Measurements from ENCODE around the gene SCAMP4.

Gene SCAMP4

GRCh38 chr19:1861599-1862031, 43.6 kb upstream of the SCAMP4 start:
- no peak for TF ChIP-seq FOXP2 (optimal IDR thresholded peaks at IDR 0.05; ENCODE audit: borderline replicate concordance, extremely low read depth, extremely low read length, insufficient read depth)
- 0 out of 2 replicates have a peak, but pooled peaks have one; percentile 21 for TF ChIP-seq POLR2AphosphoS5 (IDR thresholded peaks at IDR 0.05; ENCODE audit: low read depth, low read length)

- TF ChIP-seq POLR2AphosphoS5 (IDR thresholded peaks at IDR 0.05; ENCODE audit: low read depth, low read length) (no peak), SIN3A (IDR thresholded peaks at IDR 0.05; ENCODE audit: borderline replicate concordance, insufficient read depth, low read length) (peak; percentile 11; the same call in 1 of the 2 replicates)
Measured at GRCh38 chr19:1862068-1862423, 43.2 kb upstream of the SCAMP4 start.

DNA sequence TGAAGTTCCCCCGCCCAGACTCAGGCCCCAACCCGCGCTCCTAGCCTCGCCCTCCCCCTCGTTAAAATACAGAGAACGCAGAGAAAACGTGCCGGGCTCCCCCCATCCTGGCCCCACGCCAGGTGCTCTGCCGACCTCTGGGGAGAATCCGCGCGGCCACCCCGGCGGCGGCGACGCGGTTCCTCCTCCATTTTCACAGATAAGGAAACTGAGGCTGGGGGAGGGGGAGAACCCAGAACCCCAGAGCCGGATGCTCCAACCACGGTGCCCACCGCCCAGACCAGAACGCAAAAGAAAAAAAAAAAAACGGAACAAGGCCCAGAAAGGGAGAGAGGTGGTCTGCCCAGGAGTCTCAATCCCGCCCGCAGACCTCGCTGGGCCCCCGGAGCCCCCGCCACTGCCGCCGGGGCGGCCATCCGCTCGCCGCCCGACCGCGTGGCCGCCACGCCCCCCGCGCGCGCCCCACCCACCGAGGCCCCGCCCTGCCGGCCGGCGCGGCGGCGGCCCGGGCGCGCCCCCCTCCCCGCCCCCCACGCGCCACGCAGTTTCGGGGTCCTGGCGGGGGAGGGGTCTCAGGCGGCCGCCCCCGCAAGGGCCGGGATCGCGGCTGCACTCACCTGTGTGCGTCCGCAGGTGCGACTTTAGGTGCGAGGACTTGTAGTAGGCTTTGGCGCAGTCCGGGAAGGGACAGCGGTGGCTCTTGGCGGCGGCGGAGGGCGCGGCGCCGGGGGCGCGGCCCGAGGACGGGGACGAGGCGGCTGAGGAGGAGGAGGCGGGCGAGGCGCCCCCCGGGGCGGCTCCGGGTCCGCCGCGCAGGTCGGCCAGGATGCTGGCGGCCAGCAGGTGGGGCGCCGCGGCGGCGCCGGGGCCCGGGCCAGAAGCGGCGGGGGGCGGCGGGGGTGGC, 42.5 kb upstream of the SCAMP4 start:
- TF ChIP-seq SIN3A (IDR thresholded peaks at IDR 0.05; ENCODE audit: borderline replicate concordance, insufficient read depth, low read length) (peak; percentile 35; the same call in 1 of the 2 replicates), TAF1 (IDR thresholded peaks at IDR 0.05; ENCODE audit: borderline replicate concordance, insufficient read depth, low read length) (no peak)

DNA sequence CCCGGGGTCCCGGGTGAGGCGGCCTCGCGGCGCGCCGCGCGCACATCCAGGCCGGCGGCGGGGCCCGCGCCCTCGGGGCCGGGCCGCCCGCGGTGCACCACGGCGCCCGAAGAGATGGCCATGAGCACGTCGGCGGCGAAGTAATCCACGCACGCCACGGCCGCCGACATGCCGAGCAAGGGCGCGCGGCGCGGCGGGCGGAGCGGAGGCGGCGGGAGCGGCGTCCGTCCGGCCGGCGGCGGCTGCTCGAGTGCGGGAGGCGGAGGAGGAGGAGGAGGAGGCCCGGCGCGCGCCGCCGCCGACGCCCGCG, 41.9 kb upstream of the SCAMP4 start, which contains the start of gene KLF16:
TSS of gene KLF16 (minus strand) at position 252 of the 310 bp plus-strand sequence. CDS start at position 170, 82 bp downstream.
- no peak for TF ChIP-seq POLR2AphosphoS5 (IDR thresholded peaks at IDR 0.05; ENCODE audit: low read depth, low read length)
- TF ChIP-seq FOXP2 (optimal IDR thresholded peaks at IDR 0.05; ENCODE audit: borderline replicate concordance, extremely low read depth, extremely low read length, insufficient read depth), result no peak
- no peak for TF ChIP-seq TAF1 (IDR thresholded peaks at IDR 0.05; ENCODE audit: borderline replicate concordance, insufficient read depth, low read length)
- TF ChIP-seq, protein P1, sequence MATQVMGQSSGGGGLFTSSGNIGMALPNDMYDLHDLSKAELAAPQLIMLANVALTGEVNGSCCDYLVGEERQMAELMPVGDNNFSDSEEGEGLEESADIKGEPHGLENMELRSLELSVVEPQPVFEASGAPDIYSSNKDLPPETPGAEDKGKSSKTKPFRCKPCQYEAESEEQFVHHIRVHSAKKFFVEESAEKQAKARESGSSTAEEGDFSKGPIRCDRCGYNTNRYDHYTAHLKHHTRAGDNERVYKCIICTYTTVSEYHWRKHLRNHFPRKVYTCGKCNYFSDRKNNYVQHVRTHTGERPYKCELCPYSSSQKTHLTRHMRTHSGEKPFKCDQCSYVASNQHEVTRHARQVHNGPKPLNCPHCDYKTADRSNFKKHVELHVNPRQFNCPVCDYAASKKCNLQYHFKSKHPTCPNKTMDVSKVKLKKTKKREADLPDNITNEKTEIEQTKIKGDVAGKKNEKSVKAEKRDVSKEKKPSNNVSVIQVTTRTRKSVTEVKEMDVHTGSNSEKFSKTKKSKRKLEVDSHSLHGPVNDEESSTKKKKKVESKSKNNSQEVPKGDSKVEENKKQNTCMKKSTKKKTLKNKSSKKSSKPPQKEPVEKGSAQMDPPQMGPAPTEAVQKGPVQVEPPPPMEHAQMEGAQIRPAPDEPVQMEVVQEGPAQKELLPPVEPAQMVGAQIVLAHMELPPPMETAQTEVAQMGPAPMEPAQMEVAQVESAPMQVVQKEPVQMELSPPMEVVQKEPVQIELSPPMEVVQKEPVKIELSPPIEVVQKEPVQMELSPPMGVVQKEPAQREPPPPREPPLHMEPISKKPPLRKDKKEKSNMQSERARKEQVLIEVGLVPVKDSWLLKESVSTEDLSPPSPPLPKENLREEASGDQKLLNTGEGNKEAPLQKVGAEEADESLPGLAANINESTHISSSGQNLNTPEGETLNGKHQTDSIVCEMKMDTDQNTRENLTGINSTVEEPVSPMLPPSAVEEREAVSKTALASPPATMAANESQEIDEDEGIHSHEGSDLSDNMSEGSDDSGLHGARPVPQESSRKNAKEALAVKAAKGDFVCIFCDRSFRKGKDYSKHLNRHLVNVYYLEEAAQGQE (IDR thresholded peaks at IDR 0.05; ENCODE audit: insufficient read depth in 1 of 2, low read depth in 2 of 2, low read length in 2 of 2), result no peak
- no peak for TF ChIP-seq SIN3A (IDR thresholded peaks at IDR 0.05; ENCODE audit: borderline replicate concordance, insufficient read depth, low read length)

DNA sequence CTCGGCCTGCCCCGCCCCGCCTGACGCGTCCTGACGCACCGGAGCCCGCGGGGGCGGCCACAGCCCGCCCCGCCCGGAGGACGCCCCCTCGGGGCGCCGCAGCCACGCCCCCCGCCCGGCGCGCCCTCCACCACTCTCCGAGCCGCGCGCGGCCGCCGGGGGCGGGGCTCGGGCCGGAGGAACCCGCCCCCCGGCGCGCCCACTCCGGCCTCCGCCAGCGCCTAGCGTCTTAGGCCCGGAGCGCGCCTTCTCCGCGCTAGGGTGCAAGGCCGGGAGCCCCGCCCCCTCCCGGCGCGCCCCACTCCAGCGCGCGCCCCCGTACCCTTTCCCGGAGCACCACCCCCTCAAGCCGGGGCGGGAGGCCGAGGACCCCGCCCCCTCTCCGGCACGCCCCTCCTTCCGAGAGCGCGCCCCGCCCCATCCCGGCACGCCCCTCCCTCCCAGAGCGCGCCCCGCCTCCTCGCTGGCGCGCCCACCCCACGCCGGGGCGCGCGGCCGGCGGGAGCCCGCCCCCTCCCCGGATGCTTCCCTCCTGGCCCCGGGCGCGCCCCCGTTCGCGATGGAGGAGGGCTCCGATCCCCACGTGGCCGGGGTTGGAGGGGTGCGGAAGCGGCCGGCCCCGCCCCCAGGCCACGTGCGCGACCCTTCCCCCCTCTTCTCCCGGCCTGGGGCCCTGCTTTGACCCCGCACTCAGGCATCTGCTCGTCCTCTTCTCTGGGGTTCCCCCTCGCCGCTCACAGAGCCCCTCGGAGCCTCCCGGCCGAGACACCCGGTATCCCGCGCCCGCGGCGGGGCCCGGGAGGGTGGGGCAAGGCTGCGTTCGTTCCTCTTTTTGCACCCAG, 41.3 kb upstream of the SCAMP4 start:
- TF ChIP-seq SIN3A (IDR thresholded peaks at IDR 0.05; ENCODE audit: borderline replicate concordance, insufficient read depth, low read length) (peak; percentile 96; the same call in 1 of the 2 replicates), FOXP2 (optimal IDR thresholded peaks at IDR 0.05; ENCODE audit: borderline replicate concordance, extremely low read depth, extremely low read length, insufficient read depth) (no peak), TAF1 (IDR thresholded peaks at IDR 0.05; ENCODE audit: borderline replicate concordance, insufficient read depth, low read length) (no peak), POLR2AphosphoS5 (IDR thresholded peaks at IDR 0.05; ENCODE audit: low read depth, low read length) (0 out of 2 replicates have a peak, but pooled peaks have one; percentile 34)

- TF ChIP-seq POLR2AphosphoS5 (IDR thresholded peaks at IDR 0.05; ENCODE audit: low read depth, low read length), result no peak; the same call in 1 of the 2 replicates
- peak; percentile 94 for TF ChIP-seq FOXP2 (optimal IDR thresholded peaks at IDR 0.05; ENCODE audit: borderline replicate concordance, extremely low read depth, extremely low read length, insufficient read depth)
- no peak for TF ChIP-seq TAF1 (IDR thresholded peaks at IDR 0.05; ENCODE audit: borderline replicate concordance, insufficient read depth, low read length)
- TF ChIP-seq SIN3A (IDR thresholded peaks at IDR 0.05; ENCODE audit: borderline replicate concordance, insufficient read depth, low read length), result no peak
- TF ChIP-seq, protein P1 (IDR thresholded peaks at IDR 0.05; ENCODE audit: insufficient read depth in 1 of 2, low read depth in 2 of 2, low read length in 2 of 2), result no peak
Measured at GRCh38 chr19:1864480-1865171, 40.6 kb upstream of the SCAMP4 start.
